Natural killer cell treated with Interleukin-12 subunit alpha and Interleukin-12 subunit beta and Interleukin-15 and Interleukin-18, amount 100 ng/mL, for 72 hours (primary cell): ENCODE data around the gene TXNDC2. TPM values are rescaled to one million over a fixed set of nuclear protein-coding genes. Genes with fewer than 3 reads are reported as not detected.
"Not testable (repeated sequence)": the region's sequence is repeated elsewhere in the genome, so short reads cannot be mapped to it uniquely, and the experiment has no call there.

ENCODE experiments used
- ATAC-seq, 2 donors: fragments of 150-1000 bp; cut with Tn5 transposase in 1 of 2; sonication (Bioruptor Pico), chemical (Tn5 transposase) in 1 of 2; 2 replicates each; pipeline ENCODE4 v1.10.0; 2021
- DNase-seq: peaks from one replicate; pipeline ENCODE4 v3.0.0; 2022; ENCODE audit warnings: low spot score
- H3K27ac Mint-ChIP-seq, 2 donors: 1 replicate in 1 of 2; 2 replicates in 1 of 2; pipeline ENCODE4 v1.8.0; 2022; ENCODE audit warnings: mixed read lengths in 2 of 2, mild to moderate bottlenecking in 1 of 2, moderate library complexity in 1 of 2
- H3K27me3 Mint-ChIP-seq, 2 donors: 1 replicate in 1 of 2; 2 replicates in 1 of 2; pipeline ENCODE4 v1.8.0; 2022; ENCODE audit warnings: mixed read lengths in 2 of 2
- H3K36me3 Mint-ChIP-seq: one replicate; pipeline ENCODE4 v1.8.0; 2022; ENCODE audit warnings: mixed read lengths
- H3K4me1 Mint-ChIP-seq, 2 donors: 1 replicate in 1 of 2; 2 replicates in 1 of 2; pipeline ENCODE4 v1.8.0; 2022; ENCODE audit warnings: low read depth in 2 of 2, mixed read lengths in 2 of 2, mild to moderate bottlenecking in 1 of 2
- H3K4me3 Mint-ChIP-seq: one replicate; pipeline ENCODE4 v1.8.0; 2022; ENCODE audit warnings: mixed read lengths
- H3K9me3 Mint-ChIP-seq: 2 replicates; pipeline ENCODE4 v1.8.0; 2022; ENCODE audit warnings: mixed read lengths
- total RNA-seq, 2 donors: library from RNA; stranded (reverse); gene quantifications; one replicate each; pipeline ENCODE4 v1.2.3, GENCODE V29; 2022

The TXNDC2 gene
- total RNA-seq, 2 donors from 2014 or later: not detected

DNA sequence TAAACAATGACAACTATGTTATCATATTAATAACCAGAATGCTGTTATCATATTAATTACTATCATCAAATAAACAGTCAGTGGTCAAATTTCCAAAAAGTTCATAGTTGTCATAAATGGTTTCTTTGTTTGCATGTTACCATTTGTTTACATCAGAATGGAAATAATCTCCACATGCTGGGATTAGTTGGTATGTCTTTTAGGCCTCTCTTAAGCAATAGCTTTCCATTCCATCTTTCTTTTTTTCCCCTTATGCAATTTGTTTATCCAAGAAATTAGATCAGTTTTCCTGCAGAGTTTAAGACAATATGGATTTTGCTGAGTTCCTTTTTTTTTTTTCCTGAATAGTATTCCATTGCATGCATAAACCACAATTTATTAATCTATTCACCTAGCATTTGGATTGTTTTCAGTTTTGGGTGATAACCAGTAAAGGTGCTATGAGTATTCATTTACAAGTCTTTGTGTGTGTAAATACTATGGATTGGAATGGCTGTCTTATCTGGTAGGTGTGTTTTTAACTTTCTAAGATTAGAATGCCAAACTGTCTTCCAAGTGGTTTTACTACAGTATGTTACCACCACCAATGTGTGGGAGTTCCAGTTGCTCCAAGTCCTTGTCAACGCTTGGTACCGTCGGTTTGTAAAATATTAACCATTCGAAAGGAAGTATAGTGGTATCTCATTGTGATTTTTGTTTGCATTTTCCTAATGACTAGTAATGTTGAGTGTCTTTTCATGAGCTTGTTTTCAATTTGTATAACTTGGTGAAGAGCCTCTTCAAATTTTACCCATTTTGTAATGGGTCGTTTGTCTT, 33.3 kb upstream of the TXNDC2 start:
- peaks cover 19 to 42% of the 10 kb centered on the region in 2 donors for H3K27me3 Mint-ChIP-seq

DNA sequence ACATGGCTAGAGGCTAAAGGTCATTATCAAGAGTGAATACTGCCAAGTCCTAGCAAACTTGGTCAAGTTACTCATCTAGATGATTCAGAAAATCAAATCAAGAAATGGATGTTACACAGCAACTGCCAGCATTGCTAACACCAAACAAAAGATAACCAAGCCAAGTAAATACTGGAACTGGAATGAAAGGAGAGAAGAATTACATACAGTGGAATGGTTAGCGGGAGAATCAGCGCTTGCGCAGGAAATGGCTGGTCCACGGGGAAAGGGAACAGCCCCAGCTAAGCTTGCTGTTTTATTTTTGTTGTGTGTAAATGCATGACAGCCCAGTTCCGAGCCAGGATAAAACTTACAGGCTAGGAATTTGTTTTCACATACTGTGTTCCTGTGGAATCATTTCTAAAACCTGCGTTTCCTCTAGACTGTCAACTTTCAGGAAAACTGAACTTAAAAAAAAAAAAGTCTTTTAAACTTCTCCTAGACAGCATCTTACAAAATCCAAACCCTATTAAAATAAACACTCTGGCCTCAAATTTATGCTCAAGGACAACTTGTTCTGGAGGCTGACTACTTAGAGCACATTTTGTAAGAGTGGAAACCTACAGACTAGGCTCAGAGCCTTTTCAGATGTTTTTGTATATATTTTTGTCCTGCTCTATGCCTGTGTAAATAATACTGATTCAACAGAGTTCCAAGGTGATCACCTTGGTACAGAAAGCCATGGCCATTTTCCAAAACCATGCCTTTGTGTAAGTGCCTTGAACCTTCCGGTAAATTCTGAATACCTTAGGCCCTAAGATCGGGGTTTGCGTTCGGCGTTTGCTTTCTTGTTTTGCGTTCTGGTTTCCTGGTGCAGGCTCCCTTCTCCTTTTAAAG, 30.7 kb upstream of the TXNDC2 start:
- no peak for DNase-seq
- Mint-ChIP-seq H3K4me1 (peaks cover 0 to 3% of the 10 kb centered on the region in 2 donors), H3K36me3 (no peaks in the 10 kb centered on the region), H3K27me3 (peaks cover 9 to 29% of the 10 kb centered on the region in 2 donors), H3K9me3 (no peaks in the 10 kb centered on the region), H3K4me3 (no peak overlapping the region), H3K27ac (no peak overlapping the region)
- no peak for ATAC-seq

More for the DNA sequence above, 33.3 kb upstream of the TXNDC2 start:
- H3K9me3 Mint-ChIP-seq: no peaks in the 10 kb centered on the region
- ATAC-seq: no peak
- H3K4me1 Mint-ChIP-seq: peaks cover 2 to 5% of the 10 kb centered on the region in 2 donors
- no peak overlapping the region for H3K27ac Mint-ChIP-seq
- no peak for DNase-seq
- no peaks in the 10 kb centered on the region for H3K36me3 Mint-ChIP-seq
- H3K4me3 Mint-ChIP-seq: no peak overlapping the region

DNA sequence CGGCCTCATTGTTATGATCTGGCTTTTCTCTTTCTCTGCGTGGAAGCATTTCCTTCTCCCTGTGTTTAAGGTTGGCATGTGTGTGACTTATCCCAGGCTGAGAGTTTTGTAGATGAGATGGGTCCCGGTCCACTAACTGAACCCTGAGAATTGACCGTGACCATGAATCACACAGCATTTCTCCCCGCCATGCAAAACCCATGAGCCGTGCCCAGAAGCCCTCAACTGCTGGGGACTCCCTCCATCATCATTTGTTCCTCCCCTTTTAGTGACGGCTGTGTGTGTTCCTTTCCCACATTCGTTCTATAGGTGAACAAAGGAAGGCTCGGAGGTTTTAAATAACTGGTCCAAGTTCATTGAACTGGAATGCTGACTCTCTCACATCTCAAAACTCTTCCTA, 30.1 kb upstream of the TXNDC2 start:
- H3K4me3 Mint-ChIP-seq: no peak overlapping the region
- H3K36me3 Mint-ChIP-seq: no peaks in the 10 kb centered on the region
- H3K9me3 Mint-ChIP-seq: no peaks in the 10 kb centered on the region
- peaks cover 0 to 3% of the 10 kb centered on the region in 2 donors for H3K4me1 Mint-ChIP-seq
- peaks cover 9 to 28% of the 10 kb centered on the region in 2 donors for H3K27me3 Mint-ChIP-seq
- ATAC-seq (no peak), DNase-seq (no peak)
- H3K27ac Mint-ChIP-seq: no peak overlapping the region

DNA sequence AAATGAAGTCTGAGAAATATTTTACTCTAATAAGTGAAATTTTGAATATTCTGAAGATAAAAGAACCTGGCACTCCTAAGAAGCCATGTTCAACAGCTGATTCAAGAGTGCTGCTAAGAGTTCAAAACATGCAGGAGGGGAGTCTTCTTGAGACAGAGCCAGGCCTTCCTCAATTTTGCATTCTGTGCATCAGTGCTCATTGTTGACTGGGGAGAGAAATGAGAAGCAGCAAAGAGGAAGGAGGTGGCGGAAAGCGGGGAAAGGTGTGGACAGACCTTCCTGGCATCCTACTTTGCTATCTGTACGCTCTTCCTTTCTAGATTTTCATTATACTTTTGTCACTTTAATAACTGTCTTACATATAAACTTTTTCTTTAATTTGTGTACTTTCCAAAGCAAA, 29.7 kb upstream of the TXNDC2 start:
- ATAC-seq (no peak), DNase-seq (no peak)
- Mint-ChIP-seq H3K4me1 (peaks cover 0 to 3% of the 10 kb centered on the region in 2 donors), H3K27me3 (peaks cover 9 to 28% of the 10 kb centered on the region in 2 donors), H3K9me3 (no peaks in the 10 kb centered on the region), H3K27ac (no peak overlapping the region), H3K4me3 (no peak overlapping the region), H3K36me3 (no peaks in the 10 kb centered on the region)

DNA sequence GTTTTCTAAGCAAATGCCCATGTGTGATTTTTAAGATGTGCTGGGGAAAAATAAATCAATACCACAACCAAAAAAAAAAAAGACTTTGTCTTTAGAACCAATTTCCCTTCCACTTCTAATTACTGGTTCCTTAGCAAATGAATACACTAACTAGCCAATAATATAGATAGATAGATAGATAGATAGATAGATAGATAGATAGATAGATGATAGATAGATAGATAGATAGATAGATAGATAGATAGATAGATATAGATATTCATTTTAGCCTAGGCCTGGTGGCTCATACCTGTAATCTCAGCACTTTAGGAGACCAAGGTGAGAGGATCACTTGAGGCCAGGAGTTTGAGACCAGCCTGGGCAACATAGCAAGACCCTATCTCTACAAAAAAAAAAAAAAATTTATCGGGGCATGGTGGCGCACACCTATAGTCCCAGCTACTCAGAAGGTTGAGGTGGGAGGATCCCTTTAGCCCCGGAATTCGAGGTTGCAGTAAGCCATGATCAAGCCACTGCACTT, 28.2 kb upstream of the TXNDC2 start:
- ATAC-seq: not testable (repeated sequence)

DNA sequence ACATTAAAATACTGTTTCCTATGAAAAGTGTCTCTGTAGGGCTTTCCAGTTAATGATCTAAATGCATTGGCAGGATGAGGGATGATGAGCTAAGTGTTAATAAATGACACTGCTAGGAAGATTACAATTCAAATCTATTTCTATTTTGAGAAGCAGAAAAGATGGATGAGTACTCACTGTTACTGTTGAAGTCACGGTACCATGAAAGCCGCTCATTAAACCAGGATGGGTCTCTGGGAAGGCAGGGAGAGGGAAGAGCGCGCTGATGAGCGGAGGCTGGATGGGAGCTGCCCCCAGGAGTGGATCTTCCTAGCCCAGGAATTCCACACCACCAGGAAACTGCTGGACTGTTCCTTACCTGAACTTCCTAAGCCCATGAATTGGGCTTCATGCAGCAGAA, 27.1 kb upstream of the TXNDC2 start:
- no peak for DNase-seq
- H3K4me1 Mint-ChIP-seq: peaks cover 0 to 3% of the 10 kb centered on the region in 2 donors
- H3K4me3 Mint-ChIP-seq: no peak overlapping the region
- peaks cover 9 to 28% of the 10 kb centered on the region in 2 donors for H3K27me3 Mint-ChIP-seq
- no peaks in the 10 kb centered on the region for H3K9me3 Mint-ChIP-seq
- no peak for ATAC-seq
- no peaks in the 10 kb centered on the region for H3K36me3 Mint-ChIP-seq
- no peak overlapping the region for H3K27ac Mint-ChIP-seq

More for the DNA sequence above, 28.2 kb upstream of the TXNDC2 start:
- peaks cover 9 to 28% of the 10 kb centered on the region in 2 donors for H3K27me3 Mint-ChIP-seq
- H3K9me3 Mint-ChIP-seq, DNase-seq, H3K4me3 Mint-ChIP-seq, H3K36me3 Mint-ChIP-seq, H3K4me1 Mint-ChIP-seq, H3K27ac Mint-ChIP-seq: not testable (repeated sequence)

DNA sequence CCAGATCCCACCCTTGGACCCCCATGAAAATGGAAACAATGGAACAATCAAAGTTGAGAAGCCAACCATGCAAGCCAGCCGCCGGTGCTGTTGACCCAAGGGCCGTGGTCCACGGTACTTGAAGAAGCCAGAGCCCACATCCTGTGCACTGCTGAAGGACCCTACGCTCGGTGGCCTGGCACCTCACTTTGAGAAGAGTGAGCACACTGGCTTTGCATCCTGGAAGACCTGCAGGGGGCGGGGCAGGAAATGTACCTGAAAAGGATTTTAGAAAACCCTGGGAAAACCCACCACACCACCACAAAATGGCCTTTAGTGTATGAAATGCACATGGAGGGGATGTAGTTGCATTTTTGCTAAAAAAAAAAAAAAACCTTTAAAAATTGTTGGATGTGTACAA, 26.5 kb upstream of the TXNDC2 start:
- Mint-ChIP-seq H3K9me3 (no peaks in the 10 kb centered on the region), H3K27ac (no peak overlapping the region)
- no peak for ATAC-seq

DNA sequence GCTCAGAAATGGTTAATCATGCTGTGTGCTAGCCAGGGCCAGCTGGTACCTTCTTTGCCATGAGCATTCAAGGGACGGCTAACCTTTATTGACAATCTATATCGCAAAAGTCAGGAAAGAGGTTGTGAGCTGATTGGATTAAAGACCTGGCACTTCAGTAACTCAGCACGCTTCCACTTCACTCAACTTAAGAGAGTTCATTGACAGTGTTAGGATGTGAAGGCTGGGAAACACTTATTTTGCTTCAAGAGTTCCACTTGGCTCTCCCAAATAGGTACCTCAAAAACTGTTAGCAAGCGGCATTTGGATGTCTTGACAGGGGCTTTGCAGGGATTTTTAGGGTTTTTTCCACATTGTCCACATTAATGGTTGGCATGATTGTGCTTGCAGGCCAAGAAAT, 25.1 kb upstream of the TXNDC2 start:
- no peak overlapping the region for H3K27ac Mint-ChIP-seq

More for the DNA sequence above, 26.5 kb upstream of the TXNDC2 start:
- Mint-ChIP-seq H3K27me3 (peaks cover 8 to 26% of the 10 kb centered on the region in 2 donors), H3K4me1 (peaks cover 0 to 3% of the 10 kb centered on the region in 2 donors), H3K36me3 (no peaks in the 10 kb centered on the region), H3K4me3 (no peak overlapping the region)
- no peak for DNase-seq

DNA sequence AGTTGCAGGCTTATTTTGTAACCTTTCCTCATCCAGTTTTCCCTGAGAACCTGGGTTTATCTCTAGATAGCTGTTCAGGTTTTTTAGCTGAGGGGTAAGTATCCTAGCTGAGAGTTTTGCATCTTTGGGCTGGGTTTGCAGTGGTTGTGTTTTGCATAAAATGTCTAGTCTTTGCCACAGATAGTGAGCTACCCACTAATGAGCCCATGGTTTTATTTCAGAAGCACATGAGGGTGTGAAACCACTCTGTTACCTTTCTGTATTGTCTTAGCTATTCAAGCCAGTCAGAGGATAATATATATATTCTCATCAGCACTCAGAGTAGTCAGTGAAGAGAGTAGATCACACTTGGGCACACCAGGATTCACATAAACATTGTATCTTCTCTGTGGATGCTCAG, 24.6 kb upstream of the TXNDC2 start:
- Mint-ChIP-seq H3K36me3 (peaks cover 9% of the 10 kb centered on the region), H3K4me3 (no peak overlapping the region), H3K27ac (no peak overlapping the region), H3K9me3 (peaks cover 8% of the 10 kb centered on the region), H3K4me1 (peaks cover 0 to 3% of the 10 kb centered on the region in 2 donors), H3K27me3 (peaks cover 3 to 12% of the 10 kb centered on the region in 2 donors)
- ATAC-seq (no peak), DNase-seq (no peak)

More for the DNA sequence above, 25.1 kb upstream of the TXNDC2 start:
- Mint-ChIP-seq H3K4me3 (no peak overlapping the region), H3K9me3 (peaks cover 4% of the 10 kb centered on the region), H3K36me3 (peaks cover 5% of the 10 kb centered on the region), H3K4me1 (peaks cover 0 to 3% of the 10 kb centered on the region in 2 donors), H3K27me3 (peaks cover 3 to 17% of the 10 kb centered on the region in 2 donors)
- DNase-seq (no peak), ATAC-seq (no peak)

DNA sequence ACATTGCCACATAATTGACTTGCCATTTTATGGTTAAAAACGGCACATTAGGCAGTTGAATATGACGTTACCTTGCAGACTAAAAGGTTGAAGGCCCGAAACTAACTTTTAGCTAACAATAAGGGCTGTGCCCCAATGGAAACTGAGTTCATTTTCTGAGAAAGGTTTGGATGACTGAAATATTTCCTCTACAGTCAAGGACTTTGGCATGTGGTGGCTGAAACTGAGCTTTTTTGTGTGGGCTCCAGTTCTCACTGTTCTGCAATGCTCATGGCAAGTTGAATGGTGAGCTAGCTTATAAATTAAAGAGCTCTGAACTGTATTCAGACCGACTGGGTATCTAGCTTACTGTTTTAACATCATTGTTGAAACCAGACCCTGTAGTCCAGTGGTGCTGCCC, 23.8 kb upstream of the TXNDC2 start:
- no peak overlapping the region for H3K4me3 Mint-ChIP-seq
- no peak overlapping the region for H3K27ac Mint-ChIP-seq
- DNase-seq: no peak
- ATAC-seq: no peak
- peaks cover 5 to 7% of the 10 kb centered on the region in 2 donors for H3K27me3 Mint-ChIP-seq
- H3K36me3 Mint-ChIP-seq: peaks cover 10% of the 10 kb centered on the region
- peaks cover 0 to 3% of the 10 kb centered on the region in 2 donors for H3K4me1 Mint-ChIP-seq
- peaks cover 8% of the 10 kb centered on the region for H3K9me3 Mint-ChIP-seq

DNA sequence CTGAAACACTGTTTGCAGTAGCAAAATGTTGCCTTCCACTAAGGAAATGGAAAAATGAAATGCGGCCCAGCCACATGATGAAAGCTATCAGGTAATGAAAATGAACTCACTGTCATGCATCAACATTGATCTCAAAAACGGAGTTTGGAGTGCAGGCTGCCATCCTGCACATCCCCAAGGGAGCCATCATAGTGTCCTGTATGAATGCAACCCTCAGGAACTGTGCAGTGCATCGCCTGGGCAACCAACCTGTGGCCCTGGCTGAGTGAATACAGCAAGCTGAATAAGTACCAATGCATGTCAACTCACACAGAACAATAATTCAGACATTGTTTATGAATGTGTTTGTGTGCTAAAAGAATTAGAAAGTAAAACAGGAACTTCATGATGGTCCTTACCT, 23.1 kb upstream of the TXNDC2 start:
- no peak overlapping the region for H3K27ac Mint-ChIP-seq
- peaks cover 5 to 7% of the 10 kb centered on the region in 2 donors for H3K27me3 Mint-ChIP-seq
- ATAC-seq (no peak), DNase-seq (no peak)
- H3K4me1 Mint-ChIP-seq: peaks cover 0 to 3% of the 10 kb centered on the region in 2 donors
- H3K9me3 Mint-ChIP-seq: peaks cover 8% of the 10 kb centered on the region
- H3K36me3 Mint-ChIP-seq: peaks cover 10% of the 10 kb centered on the region
- no peak overlapping the region for H3K4me3 Mint-ChIP-seq

DNA sequence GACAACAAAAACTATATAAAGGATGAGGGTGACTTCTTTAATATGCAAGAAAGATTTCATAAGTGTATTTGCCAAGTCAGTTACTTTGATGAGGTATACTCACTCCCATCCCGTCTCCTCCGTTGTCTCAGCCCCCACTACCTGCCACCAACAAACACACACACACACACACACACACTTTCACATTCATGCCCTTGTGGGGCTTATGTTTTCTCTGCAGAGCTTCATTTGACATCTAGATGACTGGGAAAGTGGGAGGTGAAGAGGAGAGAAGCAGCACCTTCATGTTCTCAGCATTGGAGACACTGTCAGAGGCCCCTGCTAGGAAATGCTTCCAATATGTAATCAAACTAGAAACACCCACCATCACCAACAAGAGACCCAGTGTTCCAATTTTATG, 22.5 kb upstream of the TXNDC2 start:
- Mint-ChIP-seq H3K4me3 (no peak overlapping the region), H3K27ac (no peak overlapping the region), H3K4me1 (peaks cover 0 to 3% of the 10 kb centered on the region in 2 donors), H3K36me3 (peaks cover 10% of the 10 kb centered on the region), H3K9me3 (peaks cover 8% of the 10 kb centered on the region), H3K27me3 (peaks cover 5 to 7% of the 10 kb centered on the region in 2 donors)
- DNase-seq (no peak), ATAC-seq (no peak)

DNA sequence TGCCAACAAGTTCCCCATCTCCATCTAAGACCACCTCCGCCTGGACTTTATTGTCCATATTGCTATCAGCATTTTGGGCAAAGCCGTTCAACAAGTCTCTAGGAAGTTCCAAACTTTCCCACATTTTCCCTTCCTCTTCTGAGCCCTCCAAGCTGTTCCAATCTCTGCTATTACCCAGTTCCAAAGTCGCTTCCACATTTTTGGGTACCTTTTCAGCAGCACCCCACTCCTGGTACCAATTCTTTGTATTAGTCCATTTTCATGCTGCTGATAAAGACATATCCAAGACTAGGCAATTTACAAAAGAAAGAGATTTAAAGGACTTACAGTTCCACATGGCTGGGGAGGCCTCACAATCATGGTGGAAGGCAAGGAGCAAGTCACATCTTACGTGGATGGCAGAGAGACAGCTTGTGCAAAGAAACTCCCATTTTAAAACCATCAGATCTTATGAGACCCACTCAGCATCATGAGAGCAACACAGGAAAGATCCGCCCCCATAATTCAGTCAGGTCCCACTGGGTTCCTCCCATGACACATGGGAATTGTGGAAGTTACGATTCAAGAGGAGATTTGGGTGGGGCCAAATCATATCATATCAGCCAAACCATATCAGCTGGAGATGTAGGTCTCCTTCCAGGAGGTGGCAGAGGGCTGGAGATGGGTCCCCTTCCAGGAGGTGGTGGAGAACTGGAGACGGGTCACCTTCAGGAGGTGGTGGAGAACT, 19.8 kb upstream of the TXNDC2 start:
- Mint-ChIP-seq H3K27ac (no peak overlapping the region), H3K4me1 (no peaks in the 10 kb centered on the region)

More for the DNA sequence above, 19.8 kb upstream of the TXNDC2 start:
- peaks cover 10 to 13% of the 10 kb centered on the region in 2 donors for H3K27me3 Mint-ChIP-seq
- DNase-seq (no peak), ATAC-seq (no peak)
- H3K4me3 Mint-ChIP-seq: no peak overlapping the region
- H3K36me3 Mint-ChIP-seq: peaks cover 10% of the 10 kb centered on the region
- H3K9me3 Mint-ChIP-seq: peaks cover 8% of the 10 kb centered on the region
